ENCODE results near the gene DLGAP1.

GRCh38 chr18:4016391-4017049 is 438.6 kb downstream of the DLGAP1 start:
- TF ChIP-seq GABPA (IDR thresholded peaks at IDR 0.05; ENCODE audit: low read depth) (no peak), CTCF (IDR thresholded peaks at IDR 0.05; ENCODE audit: insufficient read depth, low read length) (no peak), POLR2AphosphoS5 (IDR thresholded peaks at IDR 0.05; ENCODE audit: low read depth) (no peak), REST (IDR thresholded peaks at IDR 0.05; ENCODE audit: insufficient replicate concordance, low read depth) (no peak)

Data from HL-60 (cell line).